ENCODE measurements around the gene PER1. TPM values are rescaled to one million over a fixed set of nuclear protein-coding genes. Genes with fewer than 3 reads are reported as not detected.

The PER1 gene
- total RNA-seq, 1 experiment from 2014 or later: 25.0 TPM

GRCh38 chr17:8167526-8167925 is 15.3 kb upstream of the PER1 start:
- Histone ChIP-seq H3K27me3 (ENCODE audit: low read length) (no peaks in the 10 kb centered on the region), H3K4me3 (ENCODE audit: low read length) (no peak overlapping the region), H3K36me3 (ENCODE audit: low read depth, low read length) (no peaks in the 10 kb centered on the region), H3K4me1 (ENCODE audit: insufficient read depth, low read length) (peaks cover 14% of the 10 kb centered on the region), H4K20me1 (ENCODE audit: low read length) (no peaks in the 10 kb centered on the region), H3F3A (ENCODE audit: low read length, unreplicated experiment) (peaks cover 4% of the 10 kb centered on the region), H3K79me2 (ENCODE audit: low read length) (peaks cover 2% of the 10 kb centered on the region), H3K9me2 (replicated peaks; ENCODE audit: low read length) (no peaks in the 10 kb centered on the region), H3K9me3 (ENCODE audit: low read length) (no peaks in the 10 kb centered on the region), H2AFZ (ENCODE audit: low read length) (no peak overlapping the region), H3K27ac (ENCODE audit: low read length) (no peak overlapping the region), H3K4me2 (ENCODE audit: low read length) (no peak overlapping the region), H3K9ac (ENCODE audit: low read length) (no peak overlapping the region)
- ATAC-seq (no peak), DNase-seq (no peak)
- intact Hi-C loops (cut with micrococcal nuclease): no loop called here
- ChIA-PET CTCF (no interaction called here), POLR2A (ENCODE audit: unreplicated experiment) (no interaction called here)
- no TSS peak for BruUV-seq (replicated peaks)
- no peak for TF ChIP-seq EZH2phosphoT487 (IDR thresholded peaks at IDR 0.05; ENCODE audit: borderline replicate concordance, low read length)
- no peak for TF ChIP-seq CTCF (conservative IDR thresholded peaks at IDR 0.05; ENCODE audit: low read depth, low read length)
- no peak for TF ChIP-seq EZH2 (IDR thresholded peaks at IDR 0.05; ENCODE audit: low read length, unreplicated experiment)

- Histone ChIP-seq H3K36me3 (ENCODE audit: low read depth, low read length) (no peaks in the 10 kb centered on the region), H3K4me1 (ENCODE audit: insufficient read depth, low read length) (peaks cover 17% of the 10 kb centered on the region), H3K27ac (ENCODE audit: low read length) (no peak overlapping the region), H3K9me2 (replicated peaks; ENCODE audit: low read length) (no peaks in the 10 kb centered on the region), H3K9ac (ENCODE audit: low read length) (no peak overlapping the region), H4K20me1 (ENCODE audit: low read length) (0 out of 2 replicates have a peak, but pooled peaks cover 2% of the 10 kb centered on the region), H3K4me3 (ENCODE audit: low read length) (no peak overlapping the region), H3F3A (ENCODE audit: low read length, unreplicated experiment) (no peaks in the 10 kb centered on the region), H3K27me3 (ENCODE audit: low read length) (no peaks in the 10 kb centered on the region), H3K79me2 (ENCODE audit: low read length) (peaks cover 10% of the 10 kb centered on the region), H2AFZ (ENCODE audit: low read length) (no peak overlapping the region), H3K9me3 (ENCODE audit: low read length) (no peaks in the 10 kb centered on the region), H3K4me2 (ENCODE audit: low read length) (no peak overlapping the region)
- DNase-seq (no peak), ATAC-seq (no peak)
- POLR2A ChIA-PET (ENCODE audit: unreplicated experiment): no interaction called here
- intact Hi-C loops (cut with micrococcal nuclease): no loop called here
- no TSS peak for BruUV-seq (replicated peaks)
- CTCF ChIA-PET: no interaction called here
- no peak for TF ChIP-seq EZH2 (IDR thresholded peaks at IDR 0.05; ENCODE audit: low read length, unreplicated experiment)
- no peak for TF ChIP-seq EZH2phosphoT487 (IDR thresholded peaks at IDR 0.05; ENCODE audit: borderline replicate concordance, low read length)
- TF ChIP-seq CTCF (conservative IDR thresholded peaks at IDR 0.05; ENCODE audit: low read depth, low read length): no peak
These were observed 14.5 kb upstream of the PER1 start for GRCh38 chr17:8166731-8167130.

GRCh38 chr17:8164815-8165131 is 12.6 kb upstream of the PER1 start:
- Histone ChIP-seq H2AFZ (ENCODE audit: low read length) (no peak overlapping the region), H3K9ac (ENCODE audit: low read length) (no peak overlapping the region), H3K9me2 (replicated peaks; ENCODE audit: low read length) (no peaks in the 10 kb centered on the region), H3K27me3 (ENCODE audit: low read length) (no peaks in the 10 kb centered on the region), H4K20me1 (ENCODE audit: low read length) (0 out of 2 replicates have a peak, but pooled peaks cover 2% of the 10 kb centered on the region), H3K9me3 (ENCODE audit: low read length) (no peaks in the 10 kb centered on the region), H3F3A (ENCODE audit: low read length, unreplicated experiment) (no peaks in the 10 kb centered on the region), H3K4me1 (ENCODE audit: insufficient read depth, low read length) (peaks cover 27% of the 10 kb centered on the region), H3K27ac (ENCODE audit: low read length) (no peak overlapping the region), H3K4me3 (ENCODE audit: low read length) (no peak overlapping the region), H3K36me3 (ENCODE audit: low read depth, low read length) (no peaks in the 10 kb centered on the region; the same call in 1 of the 2 replicates), H3K4me2 (ENCODE audit: low read length) (no peak overlapping the region), H3K79me2 (ENCODE audit: low read length) (peaks cover 19% of the 10 kb centered on the region)
- POLR2A ChIA-PET (ENCODE audit: unreplicated experiment): no interaction called here
- CTCF ChIA-PET: no interaction called here
- no TSS peak for BruUV-seq (replicated peaks)
- intact Hi-C loops (cut with micrococcal nuclease): no loop called here
- DNase-seq (no peak), ATAC-seq (no peak)
- TF ChIP-seq EZH2phosphoT487 (IDR thresholded peaks at IDR 0.05; ENCODE audit: borderline replicate concordance, low read length) (no peak), CTCF (conservative IDR thresholded peaks at IDR 0.05; ENCODE audit: low read depth, low read length) (no peak), EZH2 (IDR thresholded peaks at IDR 0.05; ENCODE audit: low read length, unreplicated experiment) (no peak)
